ENCODE results near the gene FAM193A. TPM values are rescaled to one million over a fixed set of nuclear protein-coding genes. Genes with fewer than 3 reads are reported as not detected.
A peak's percentile ranks its signal among the peaks of the same experiment; 100 is the strongest.

FAM193A gene
- total RNA-seq, 1 donor from 2014 or later, result 28.8 TPM

- no peaks in the 10 kb centered on the region for H3K27me3 Mint-ChIP-seq (ENCODE audit: low read depth, unreplicated experiment)
- peak overlapping the region; percentile 23 for H3K27ac ChIP-seq (ENCODE audit: low read depth, low read length)
- no peak overlapping the region for H2AFZ ChIP-seq (ENCODE audit: low read depth, low read length)
- H3K27me3 ChIP-seq (ENCODE audit: insufficient read depth, low read length), result no peaks in the 10 kb centered on the region
- no peak overlapping the region for H3K4me3 ChIP-seq (ENCODE audit: insufficient read depth, low read depth, low read length)
- peaks cover 25% of the 10 kb centered on the region for H3K79me2 ChIP-seq (ENCODE audit: insufficient read depth, low read length)
- peaks cover 38% of the 10 kb centered on the region for H4K20me1 ChIP-seq (ENCODE audit: insufficient read depth, low read length)
- DNase-seq (ENCODE audit: low read depth) (peak; percentile 86), FAIRE-seq (no peak)
- peaks cover 9% of the 10 kb centered on the region for H3K4me1 ChIP-seq (ENCODE audit: insufficient read depth, low read length)
- H3K36me3 ChIP-seq (ENCODE audit: insufficient read depth, low read length), result peaks cover 37% of the 10 kb centered on the region
- H3K4me3 Mint-ChIP-seq (ENCODE audit: unreplicated experiment), result no peak overlapping the region
- peaks cover 19% of the 10 kb centered on the region for H3K36me3 Mint-ChIP-seq (ENCODE audit: low read depth, unreplicated experiment)
- H3K27ac Mint-ChIP-seq (ENCODE audit: unreplicated experiment), result peak overlapping the region; percentile 70
- H3K9ac ChIP-seq (ENCODE audit: low read length), result no peak overlapping the region
- no peaks in the 10 kb centered on the region for H3K9me3 Mint-ChIP-seq (ENCODE audit: unreplicated experiment)
- H3K4me1 Mint-ChIP-seq (ENCODE audit: low read depth, unreplicated experiment), result peaks cover 23% of the 10 kb centered on the region
- H3K9me3 ChIP-seq (ENCODE audit: insufficient read depth, low read depth, low read length), result no peaks in the 10 kb centered on the region
- TF ChIP-seq EZH2 (IDR thresholded peaks at IDR 0.05; ENCODE audit: insufficient read depth, low read length) (no peak), CTCF (IDR thresholded peaks at IDR 0.05; ENCODE audit: insufficient read depth, low read depth, low read length) (no peak)
- no peak overlapping the region for H3K4me2 ChIP-seq (ENCODE audit: low read length)
Observed at GRCh38 chr4:2662598-2662997, 126.2 kb downstream of the FAM193A start.

- no peak for DNase-seq (ENCODE audit: low read depth)
- H3K9ac ChIP-seq (ENCODE audit: low read length), result no peak overlapping the region
- no peaks in the 10 kb centered on the region for H3K27me3 ChIP-seq (ENCODE audit: insufficient read depth, low read length)
- peaks cover 9% of the 10 kb centered on the region for H3K4me1 ChIP-seq (ENCODE audit: insufficient read depth, low read length)
- no peak overlapping the region for H3K4me2 ChIP-seq (ENCODE audit: low read length)
- no peak overlapping the region for H3K27ac Mint-ChIP-seq (ENCODE audit: unreplicated experiment)
- H3K79me2 ChIP-seq (ENCODE audit: insufficient read depth, low read length), result peaks cover 29% of the 10 kb centered on the region
- no peak overlapping the region for H2AFZ ChIP-seq (ENCODE audit: low read depth, low read length)
- H3K27me3 Mint-ChIP-seq (ENCODE audit: low read depth, unreplicated experiment), result no peaks in the 10 kb centered on the region
- no peaks in the 10 kb centered on the region for H3K9me3 Mint-ChIP-seq (ENCODE audit: unreplicated experiment)
- peaks cover 19% of the 10 kb centered on the region for H3K36me3 Mint-ChIP-seq (ENCODE audit: low read depth, unreplicated experiment)
- no peak overlapping the region for H3K4me3 Mint-ChIP-seq (ENCODE audit: unreplicated experiment)
- no peak overlapping the region for H3K4me3 ChIP-seq (ENCODE audit: insufficient read depth, low read depth, low read length)
- no peaks in the 10 kb centered on the region for H3K9me3 ChIP-seq (ENCODE audit: insufficient read depth, low read depth, low read length)
- FAIRE-seq, result no peak
- H3K27ac ChIP-seq (ENCODE audit: low read depth, low read length), result peak overlapping the region; percentile 23
- TF ChIP-seq EZH2 (IDR thresholded peaks at IDR 0.05; ENCODE audit: insufficient read depth, low read length), result no peak
- TF ChIP-seq CTCF (IDR thresholded peaks at IDR 0.05; ENCODE audit: insufficient read depth, low read depth, low read length), result no peak
- peaks cover 36% of the 10 kb centered on the region for H4K20me1 ChIP-seq (ENCODE audit: insufficient read depth, low read length)
- H3K36me3 ChIP-seq (ENCODE audit: insufficient read depth, low read length), result peaks cover 30% of the 10 kb centered on the region
- peaks cover 23% of the 10 kb centered on the region for H3K4me1 Mint-ChIP-seq (ENCODE audit: low read depth, unreplicated experiment)
Observed at GRCh38 chr4:2663275-2663674, 126.8 kb downstream of the FAM193A start.

- H3K79me2 ChIP-seq (ENCODE audit: insufficient read depth, low read length), result peaks cover 32% of the 10 kb centered on the region
- H3K9ac ChIP-seq (ENCODE audit: low read length), result no peak overlapping the region
- FAIRE-seq, result no peak
- peak overlapping the region; percentile 17 for H3K27ac ChIP-seq (ENCODE audit: low read depth, low read length)
- Mint-ChIP-seq H3K27me3 (ENCODE audit: low read depth, unreplicated experiment) (no peaks in the 10 kb centered on the region), H3K27ac (ENCODE audit: unreplicated experiment) (peak overlapping the region; percentile 3), H3K36me3 (ENCODE audit: low read depth, unreplicated experiment) (peaks cover 19% of the 10 kb centered on the region), H3K4me3 (ENCODE audit: unreplicated experiment) (no peak overlapping the region), H3K9me3 (ENCODE audit: unreplicated experiment) (no peaks in the 10 kb centered on the region), H3K4me1 (ENCODE audit: low read depth, unreplicated experiment) (peaks cover 29% of the 10 kb centered on the region)
- H4K20me1 ChIP-seq (ENCODE audit: insufficient read depth, low read length), result peaks cover 48% of the 10 kb centered on the region
- no peaks in the 10 kb centered on the region for H3K27me3 ChIP-seq (ENCODE audit: insufficient read depth, low read length)
- H2AFZ ChIP-seq (ENCODE audit: low read depth, low read length), result no peak overlapping the region
- no peak overlapping the region for H3K4me3 ChIP-seq (ENCODE audit: insufficient read depth, low read depth, low read length)
- no peak overlapping the region for H3K4me2 ChIP-seq (ENCODE audit: low read length)
- DNase-seq (ENCODE audit: low read depth), result no peak
- no peak for TF ChIP-seq EZH2 (IDR thresholded peaks at IDR 0.05; ENCODE audit: insufficient read depth, low read length)
- TF ChIP-seq CTCF (IDR thresholded peaks at IDR 0.05; ENCODE audit: insufficient read depth, low read depth, low read length), result no peak
- H3K36me3 ChIP-seq (ENCODE audit: insufficient read depth, low read length), result peaks cover 10% of the 10 kb centered on the region
- H3K9me3 ChIP-seq (ENCODE audit: insufficient read depth, low read depth, low read length), result no peaks in the 10 kb centered on the region
- H3K4me1 ChIP-seq (ENCODE audit: insufficient read depth, low read length), result peaks cover 12% of the 10 kb centered on the region
Observed at GRCh38 chr4:2666722-2667247, 130.3 kb downstream of the FAM193A start.
